ENCODE results near the gene RTKN.

RTKN gene

DNA sequence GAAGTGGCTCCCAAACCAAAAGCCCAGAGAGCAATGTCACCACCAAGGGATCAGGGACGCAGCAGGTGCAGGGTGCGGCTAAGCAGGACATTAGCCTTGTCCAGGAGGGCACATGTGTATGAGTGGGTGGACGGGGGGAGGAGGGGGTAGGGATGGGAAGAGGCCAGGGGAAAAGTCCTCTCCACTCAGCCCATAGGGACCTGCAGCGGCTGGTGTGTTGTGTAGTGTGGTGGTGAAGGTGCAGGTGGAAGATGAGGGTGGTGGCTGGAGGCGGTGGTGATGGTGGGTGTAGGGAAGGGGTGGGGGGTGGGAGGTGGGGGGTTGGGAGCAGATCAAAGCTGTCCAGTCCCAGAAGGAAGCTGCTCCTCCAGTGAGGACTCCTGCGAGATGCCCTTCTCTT, 24.0 kb downstream of the RTKN start:
- no peak for DNase-seq (ENCODE audit: low spot score)

DNA sequence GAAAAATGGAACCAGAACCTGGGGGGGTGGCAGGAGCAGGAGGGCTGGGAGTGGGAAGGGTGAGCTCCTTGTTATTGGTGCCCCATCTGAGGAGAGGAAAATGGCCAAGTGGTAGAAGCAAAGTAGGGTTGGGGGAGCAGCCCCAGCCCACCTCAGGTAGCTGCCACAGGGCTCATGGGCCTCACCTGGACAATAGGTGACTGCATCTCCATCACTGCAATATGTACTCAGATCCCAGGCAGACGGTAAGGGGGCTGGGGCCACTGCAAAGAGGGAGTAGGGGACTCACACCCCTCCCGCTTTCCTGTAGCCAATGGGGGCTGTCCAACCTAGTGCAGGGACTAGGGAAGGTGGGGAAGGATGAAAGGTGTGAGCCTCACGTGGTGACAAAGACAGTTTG, 24.5 kb downstream of the RTKN start:
- no peak for DNase-seq (ENCODE audit: low spot score)

DNA sequence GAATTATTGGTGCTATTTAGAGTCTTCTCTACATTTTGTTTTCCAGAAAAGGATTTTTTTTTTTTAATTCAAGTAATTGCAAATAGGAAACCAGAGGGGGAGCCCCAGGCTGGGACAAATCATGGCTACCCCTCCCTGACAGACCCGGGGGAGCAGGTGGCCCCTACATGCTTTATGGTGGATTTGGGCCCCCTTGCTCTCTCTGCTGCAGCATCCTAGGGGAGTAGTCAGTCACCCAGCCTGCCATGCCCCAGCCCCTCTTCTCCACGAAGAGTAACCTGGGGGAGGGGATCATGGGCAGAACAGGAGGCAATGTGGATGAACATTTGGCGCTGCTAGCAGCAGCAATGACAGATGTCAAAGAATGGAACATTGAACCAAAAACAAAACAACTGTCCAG, 25.0 kb downstream of the RTKN start:
- DNase-seq (ENCODE audit: low spot score): no peak

DNA sequence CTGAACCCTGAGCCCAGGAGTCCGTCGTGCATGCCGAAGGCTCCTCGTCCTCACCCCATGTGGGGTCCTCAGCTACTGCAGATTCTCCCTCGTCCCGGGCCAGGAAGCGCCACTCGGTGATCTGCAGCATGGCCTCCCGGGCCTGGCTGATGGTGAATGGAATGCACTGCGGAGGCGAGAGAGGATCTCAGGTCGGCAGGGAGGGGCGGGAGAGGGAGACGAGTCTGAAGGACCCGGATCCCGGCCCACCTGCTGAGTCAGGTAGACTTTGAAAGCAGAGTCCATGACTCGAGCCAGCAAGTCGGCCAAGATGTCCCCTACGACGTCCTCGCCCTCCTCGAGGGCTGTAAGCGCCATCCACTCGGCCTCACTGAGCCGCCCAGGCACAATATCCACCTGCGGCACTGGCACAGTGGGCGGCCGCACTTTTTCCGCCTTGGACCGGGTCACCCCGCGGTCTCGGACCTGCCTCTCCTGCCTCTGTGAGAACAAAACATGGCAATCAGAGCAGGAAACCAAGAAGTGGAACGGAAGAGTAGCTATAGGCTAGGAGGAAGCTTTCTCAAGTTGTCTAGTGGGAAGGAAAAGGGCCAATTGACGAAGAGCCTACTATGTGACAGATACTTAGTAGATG, 25.9 kb downstream of the RTKN start:
- no peak for DNase-seq (ENCODE audit: low spot score)

DNA sequence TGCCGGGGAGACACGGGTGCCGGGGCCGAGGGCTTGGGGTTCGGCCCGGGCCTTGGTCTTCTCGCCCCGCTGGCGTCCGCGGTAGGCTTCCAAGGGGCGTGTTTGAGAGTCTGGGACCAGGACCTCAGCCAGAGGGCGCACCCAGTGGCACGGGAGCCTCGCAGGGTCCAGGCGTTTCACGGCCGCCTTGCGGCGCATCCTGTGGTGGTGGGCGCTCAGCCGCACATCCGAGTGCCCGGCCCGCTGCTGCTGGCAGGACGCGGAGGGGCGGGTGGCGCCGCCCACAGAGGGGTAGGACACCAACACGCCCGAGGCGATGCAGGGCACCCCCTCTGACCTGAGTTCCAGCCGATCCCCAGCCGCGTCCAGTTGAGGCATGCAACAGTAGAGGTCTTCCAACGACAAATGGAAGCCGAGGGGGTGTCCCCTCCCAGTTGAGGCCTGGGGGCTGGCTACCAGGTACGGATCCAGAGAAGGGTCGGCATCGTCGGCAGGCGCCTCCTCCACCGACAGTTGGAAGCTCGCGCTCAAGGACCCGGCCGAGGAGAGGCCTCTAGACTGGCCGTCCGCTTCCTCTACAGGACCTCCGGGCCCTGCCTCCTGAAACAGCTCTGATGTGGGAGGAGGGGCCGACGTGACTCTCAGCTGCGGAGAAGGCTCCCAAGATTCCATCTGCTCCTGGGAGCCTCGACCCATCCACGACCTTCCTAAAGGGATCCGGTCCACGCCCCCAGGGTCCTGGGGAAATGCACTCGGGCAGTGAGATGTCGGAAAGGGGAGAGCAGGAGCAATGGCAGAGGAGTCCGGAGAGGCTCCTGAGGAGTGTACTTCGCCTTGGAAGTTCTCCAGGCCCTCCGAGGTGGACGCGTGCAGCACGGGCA, 26.6 kb downstream of the RTKN start:
- DNase-seq (ENCODE audit: low spot score): no peak

DNA sequence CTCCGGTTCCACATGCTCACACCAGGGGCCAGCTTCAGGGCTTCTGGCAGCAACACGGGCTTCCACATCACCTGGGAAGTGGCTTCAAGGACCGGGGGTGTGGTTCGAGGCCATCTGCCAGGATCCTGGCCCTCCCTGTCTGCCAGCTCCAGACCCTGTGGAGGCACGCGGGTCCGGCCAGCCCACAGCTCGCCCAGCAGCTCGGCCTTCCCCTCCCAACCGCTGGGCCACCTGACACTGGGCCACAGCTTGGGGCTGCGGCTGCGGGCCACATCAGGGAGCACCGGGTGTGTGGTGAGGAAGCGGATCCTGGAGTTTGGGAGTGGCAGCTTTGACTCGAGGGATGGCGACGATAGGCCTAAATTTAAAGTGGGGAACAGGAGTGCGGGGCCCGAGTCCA, 27.3 kb downstream of the RTKN start:
- no peak for DNase-seq (ENCODE audit: low spot score)

DNA sequence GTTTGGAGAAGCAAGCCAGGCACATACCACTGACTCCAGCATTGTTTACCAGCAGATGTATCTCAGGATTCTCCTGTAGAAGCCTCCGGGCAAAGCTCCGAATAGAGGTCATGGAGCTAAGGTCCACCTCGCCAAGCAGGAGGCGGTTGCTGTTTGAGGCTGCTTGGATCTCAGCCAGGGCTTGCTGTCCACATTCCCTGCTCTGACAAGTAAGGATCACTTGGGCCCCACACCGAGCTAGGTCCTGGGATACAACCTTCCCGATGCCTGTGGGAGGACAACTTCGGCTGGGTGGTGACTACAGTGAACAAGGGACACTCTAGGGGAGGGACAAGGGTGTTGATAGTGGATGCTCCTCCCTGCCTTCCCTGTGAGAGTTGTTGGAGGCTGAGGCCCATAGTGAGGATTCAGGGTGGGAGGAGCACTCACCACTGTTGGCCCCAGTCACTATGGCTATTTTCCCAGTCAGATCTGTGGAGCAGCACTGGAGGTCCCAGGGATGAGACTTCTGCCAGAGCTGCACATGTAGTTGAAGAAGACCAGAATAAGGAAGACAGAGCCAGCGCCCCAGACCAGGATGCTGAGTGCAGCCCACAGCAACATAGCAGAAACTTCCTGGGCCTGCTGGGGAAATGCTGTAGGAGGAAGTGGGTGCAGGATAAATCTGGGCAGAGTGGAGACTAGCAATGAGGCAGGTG, 28.6 kb downstream of the RTKN start:
- no peak for DNase-seq (ENCODE audit: low spot score)

DNA sequence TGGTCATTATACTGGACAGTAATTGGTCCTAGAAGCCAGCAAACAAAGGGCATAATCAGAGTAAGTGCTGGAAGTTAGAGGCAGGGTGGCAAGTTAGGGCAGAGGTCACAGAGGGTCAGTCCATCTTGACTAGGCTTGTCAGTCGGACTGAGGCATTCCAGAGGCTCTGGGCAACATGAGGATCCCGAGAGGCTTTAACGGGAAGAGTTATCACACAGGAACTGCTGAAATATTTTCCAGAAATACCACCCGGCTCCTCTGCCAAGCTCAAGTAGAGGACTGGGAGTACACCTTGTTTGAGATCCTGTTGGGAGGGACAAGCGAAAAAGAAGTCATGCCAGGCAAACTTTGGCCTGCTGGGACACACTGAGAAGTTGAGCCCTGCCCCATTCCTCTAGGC, 34.1 kb downstream of the RTKN start:
- DNase-seq (ENCODE audit: low spot score): no peak

DNA sequence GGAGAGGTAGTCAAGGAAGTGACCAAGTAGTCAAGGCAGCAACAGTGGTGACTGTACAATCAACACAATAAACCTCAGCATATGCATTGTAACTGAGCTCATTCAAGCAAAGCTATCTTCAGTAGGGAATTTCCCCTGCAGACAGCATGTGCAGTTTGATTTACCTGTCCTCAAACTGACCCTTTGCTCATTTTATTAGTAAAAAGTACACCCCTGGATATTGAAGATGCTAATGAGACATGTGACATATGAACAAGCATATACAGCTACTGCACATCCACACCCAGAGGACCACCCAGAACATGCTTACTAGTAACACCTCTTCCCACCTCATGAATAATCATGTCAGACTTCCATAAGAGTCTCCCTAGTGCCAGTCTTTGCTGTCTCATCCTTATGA, 35.7 kb downstream of the RTKN start:
- DNase-seq (ENCODE audit: low spot score): no peak

DNA sequence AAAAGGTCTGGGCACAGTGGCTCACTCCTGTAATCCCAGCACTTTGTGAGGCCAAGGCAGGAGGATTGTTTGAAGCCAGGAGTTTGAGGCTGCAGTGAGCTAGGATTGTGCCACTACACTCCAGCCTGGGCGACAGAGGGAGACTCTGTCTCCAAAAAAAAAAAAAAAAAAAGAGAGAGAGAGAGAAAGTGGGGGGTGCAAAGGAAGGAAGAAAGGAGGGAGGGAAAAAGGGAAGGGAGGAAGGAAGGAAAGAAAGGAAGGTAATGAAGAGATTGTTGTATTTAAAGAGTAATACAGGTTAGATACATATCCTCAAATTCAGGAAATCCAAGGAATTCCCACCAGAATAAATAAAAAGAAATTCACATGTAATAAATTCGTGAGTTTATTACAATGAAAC, 39.8 kb downstream of the RTKN start:
- DNase-seq (ENCODE audit: low spot score): no peak

DNA sequence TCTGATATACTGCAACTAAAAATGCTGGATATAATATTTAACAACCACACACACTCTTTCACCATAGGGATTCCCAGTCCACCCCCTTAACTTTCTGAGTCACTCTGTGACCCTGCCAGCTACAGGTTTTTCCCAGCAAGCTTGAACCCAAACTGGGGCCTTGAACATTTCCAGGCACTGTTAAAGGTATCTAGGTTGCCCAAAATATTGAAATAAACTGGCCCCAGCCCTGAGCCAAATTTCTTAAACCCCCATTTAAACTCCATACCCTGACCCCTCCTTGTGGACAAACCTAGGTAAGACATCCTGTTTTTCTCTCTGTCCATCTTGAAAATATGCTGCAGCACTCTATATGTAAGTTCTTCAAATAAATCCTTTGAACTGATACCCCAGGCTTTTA, 42.0 kb downstream of the RTKN start:
- peak; percentile 41 for DNase-seq (ENCODE audit: low spot score)

DNA sequence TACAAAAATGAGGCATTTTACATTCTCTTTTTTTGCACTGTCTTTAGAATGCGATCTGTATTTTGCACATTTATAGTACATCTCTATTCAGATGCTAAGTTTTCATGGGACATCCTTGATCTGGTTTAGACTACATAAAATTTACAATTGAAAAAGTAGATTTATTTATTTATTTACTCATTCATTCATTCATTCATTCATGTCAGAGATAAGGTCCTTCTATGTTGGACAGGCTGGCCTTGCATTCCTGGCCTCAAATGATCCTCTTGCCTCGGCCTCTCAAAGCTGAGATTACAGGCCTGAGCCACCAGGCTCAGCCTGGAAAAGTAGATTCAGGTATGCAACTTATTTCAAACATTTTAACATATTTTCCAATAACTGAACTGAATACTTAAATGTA, 45.6 kb downstream of the RTKN start:
- DNase-seq (ENCODE audit: low spot score): no peak

DNA sequence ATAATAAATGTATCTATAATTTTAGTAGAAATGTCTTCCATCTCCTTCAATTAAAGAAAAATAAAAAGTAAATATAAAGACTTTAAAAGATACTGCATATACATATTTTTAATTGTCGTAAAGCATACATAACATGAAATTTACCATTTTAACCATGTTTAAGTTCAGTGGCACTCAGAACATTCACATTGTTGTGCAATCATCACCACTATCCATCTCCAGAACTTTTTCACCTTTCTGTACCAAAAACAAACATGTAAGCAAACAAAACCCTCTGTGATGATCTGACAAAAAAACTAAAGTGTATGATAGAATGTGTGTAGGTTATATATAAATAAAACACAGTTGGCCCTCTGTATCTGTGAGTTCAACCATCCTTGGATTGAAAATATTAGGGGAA, 48.2 kb downstream of the RTKN start:
- no peak for DNase-seq (ENCODE audit: low spot score)

DNA sequence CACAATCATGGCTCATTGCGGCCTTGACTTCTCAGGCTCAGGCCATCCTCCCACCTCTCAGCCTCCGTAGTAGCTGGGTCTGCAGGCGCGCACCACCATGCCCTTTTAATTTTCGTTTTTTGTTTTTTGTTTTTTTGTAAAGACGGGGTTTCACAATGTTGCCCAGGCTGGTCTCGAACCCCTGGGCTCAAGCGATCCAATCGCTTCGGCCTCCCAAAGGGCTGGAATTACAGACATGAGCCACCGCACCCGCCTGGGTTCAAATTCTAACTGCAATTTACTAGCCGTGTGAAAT, 49.3 kb downstream of the RTKN start:
- no peak for DNase-seq (ENCODE audit: low spot score)

DNA sequence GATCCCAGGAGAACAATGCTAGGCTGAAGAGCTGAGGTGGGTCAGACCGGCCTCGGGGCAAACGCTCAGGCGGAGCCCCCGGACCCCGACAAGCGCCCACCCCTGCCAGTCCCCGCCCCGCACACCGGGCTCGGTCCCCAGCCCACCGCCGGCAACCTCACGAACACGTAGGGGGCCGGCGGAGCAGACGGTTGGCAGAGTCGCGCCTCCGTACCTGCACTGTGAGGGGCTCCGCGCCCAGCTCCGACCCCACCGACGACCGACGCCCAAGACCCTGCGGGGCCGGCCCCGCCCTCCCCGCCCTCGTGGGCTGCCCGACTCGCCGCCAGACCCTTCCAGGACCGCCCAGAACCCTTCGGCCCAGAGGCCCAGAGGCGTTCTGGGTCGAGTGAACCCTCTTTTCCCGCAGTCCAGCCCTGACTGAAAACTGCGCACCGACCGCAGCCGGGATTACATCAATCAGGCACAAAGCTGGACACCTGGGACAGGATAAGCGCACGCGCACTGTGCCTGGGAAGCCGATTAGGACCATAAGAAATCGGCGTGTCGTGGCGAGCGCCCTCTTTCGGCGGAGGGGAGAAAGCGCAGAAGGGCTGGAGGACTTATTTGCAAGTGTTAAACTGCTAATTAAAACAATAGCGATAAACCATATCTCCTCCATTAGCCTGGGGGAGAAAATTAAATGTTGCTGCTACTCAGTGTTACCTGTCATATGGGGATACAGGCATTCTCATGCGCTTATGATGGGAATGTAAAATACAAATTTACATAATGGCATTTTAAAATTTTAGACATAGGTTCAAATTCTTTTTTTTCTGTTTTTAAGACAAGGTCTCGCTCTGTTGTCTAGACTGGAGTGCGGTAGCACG, 49.9 kb downstream of the RTKN start:
- peak; percentile 92 for DNase-seq (ENCODE audit: low spot score)

DNA sequence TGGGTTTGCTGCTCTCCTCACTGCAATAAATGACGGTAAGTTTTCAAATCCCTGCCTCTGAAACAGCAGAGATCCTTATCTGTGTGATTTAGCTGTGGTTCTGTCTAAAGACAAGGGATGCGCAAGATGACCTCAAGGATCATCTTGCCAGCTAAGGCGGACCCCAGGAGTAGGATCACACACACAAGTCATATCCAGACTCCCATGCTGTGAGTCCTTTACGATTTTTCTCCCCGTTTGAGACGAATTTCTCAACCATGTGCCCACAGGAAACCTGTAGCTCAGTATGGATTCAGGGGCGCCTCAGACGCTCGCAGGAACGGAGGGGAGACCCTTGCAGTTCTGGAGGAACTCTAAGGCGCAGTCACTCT, 50.5 kb downstream of the RTKN start:
- DNase-seq (ENCODE audit: low spot score): peak; percentile 61

DNA sequence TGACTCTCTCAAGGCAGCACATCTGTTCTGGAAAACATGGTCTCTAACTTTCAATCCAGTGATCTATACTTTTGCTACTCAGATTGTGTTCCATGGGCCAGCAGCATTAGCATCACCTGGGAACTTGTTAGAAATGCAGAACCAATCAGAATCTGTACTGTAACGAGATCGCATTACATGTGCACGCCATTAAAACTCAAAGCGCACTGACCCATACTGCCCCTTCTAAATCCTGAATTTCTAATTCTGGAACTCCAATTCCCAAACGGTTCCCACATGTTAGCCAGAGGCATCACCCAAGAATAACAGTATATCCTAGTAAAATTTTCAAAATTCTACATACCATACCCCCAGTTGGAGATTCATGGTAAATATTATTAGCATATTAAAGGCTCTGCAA, 51.1 kb downstream of the RTKN start:
- no peak for DNase-seq (ENCODE audit: low spot score)

DNA sequence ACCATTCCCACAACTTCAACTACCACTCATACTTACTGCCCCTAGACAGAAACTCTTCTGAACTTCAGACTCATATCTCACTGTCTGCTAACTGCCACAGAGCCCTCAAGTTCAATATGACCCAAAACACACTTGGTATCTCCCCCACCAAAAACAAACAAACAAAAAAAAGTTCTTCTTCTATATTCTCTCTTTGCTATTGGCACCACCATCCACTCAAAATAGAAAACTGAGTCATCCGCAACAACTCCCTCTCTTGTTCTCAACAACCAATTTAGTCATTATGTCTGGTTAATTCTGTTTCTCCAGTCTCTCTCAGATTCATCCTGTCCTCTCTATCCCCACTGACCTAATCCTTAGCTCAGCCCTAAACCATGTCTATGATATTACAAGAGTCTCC, 54.4 kb downstream of the RTKN start:
- DNase-seq (ENCODE audit: low spot score): no peak

DNA sequence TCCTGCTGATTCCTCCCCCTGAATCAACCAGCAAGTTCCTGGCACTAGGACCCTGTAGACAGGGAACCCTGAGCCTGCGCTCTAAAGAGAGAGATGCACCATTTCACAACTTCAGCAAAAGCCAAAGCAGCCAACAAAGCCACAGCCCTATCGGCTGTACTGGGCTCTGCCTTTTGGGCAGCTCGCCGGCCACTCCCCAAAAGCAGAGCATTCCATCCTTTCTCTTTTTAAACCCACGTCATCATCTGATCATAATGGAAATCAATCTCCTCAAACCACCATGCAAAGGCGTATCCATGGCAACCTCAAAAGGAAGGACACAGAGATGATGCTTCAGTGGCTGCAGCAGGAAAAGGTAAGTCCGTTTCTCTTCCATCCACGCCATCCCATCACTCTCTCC, 56.3 kb downstream of the RTKN start:
- no peak for DNase-seq (ENCODE audit: low spot score)

DNA sequence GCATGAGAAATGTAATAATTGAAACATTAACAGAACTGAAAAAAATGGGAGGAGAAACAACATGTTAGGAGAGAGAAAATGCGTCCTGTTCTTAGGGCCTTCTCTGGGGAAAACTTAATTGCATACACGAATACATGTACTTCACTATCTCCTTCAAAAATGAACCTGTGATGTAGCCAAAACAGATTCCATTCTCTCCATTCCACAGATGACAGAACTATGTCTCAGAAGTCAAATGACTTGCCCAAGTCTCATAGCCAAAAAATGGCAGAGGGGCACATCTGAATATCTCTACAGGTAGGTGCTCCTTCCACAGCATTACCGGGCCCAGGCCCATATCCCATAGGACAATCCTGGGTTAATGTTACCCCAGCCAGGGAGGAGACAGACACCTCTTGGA, 57.7 kb downstream of the RTKN start:
- no peak for DNase-seq (ENCODE audit: low spot score)

DNA sequence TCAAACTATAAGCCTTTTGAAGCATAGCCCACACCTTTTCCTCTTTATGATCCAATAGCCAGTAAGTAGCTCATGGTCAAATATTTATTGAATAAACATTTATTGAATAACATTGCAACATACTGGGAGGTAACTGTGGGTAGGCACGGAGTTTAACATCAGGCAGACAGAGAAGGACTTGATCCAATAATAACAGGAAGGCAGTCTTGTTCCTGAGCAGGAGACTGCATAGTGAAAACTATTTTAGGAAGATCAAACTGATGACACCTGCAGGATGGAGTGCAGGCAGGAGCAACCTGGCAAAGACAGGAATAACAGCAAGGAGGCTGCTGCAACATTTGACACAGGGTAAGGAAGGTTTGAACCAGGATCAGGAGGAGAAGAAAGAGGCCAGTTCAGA, 58.5 kb downstream of the RTKN start:
- DNase-seq (ENCODE audit: low spot score): no peak

DNA sequence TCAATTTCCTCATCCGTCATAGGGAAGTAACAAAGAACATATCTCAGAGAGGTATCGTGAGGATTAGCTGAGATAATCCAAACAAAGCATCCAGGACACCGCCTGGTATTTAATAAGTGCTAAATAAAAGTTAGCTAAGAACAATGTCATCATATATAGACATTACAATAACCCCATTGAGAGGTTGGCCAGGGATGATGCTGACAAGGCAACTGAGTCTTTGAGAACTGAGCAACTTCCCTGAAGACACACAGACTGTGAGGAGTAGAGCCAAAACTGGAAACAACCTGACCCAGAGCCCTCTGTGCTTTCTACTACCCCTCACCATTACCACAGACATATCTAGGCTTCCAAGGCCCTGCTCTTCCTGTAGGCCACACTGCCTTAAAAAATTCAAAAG, 60.0 kb downstream of the RTKN start:
- DNase-seq (ENCODE audit: low spot score): no peak

All from SK-N-DZ (cell line).